Measurements from ENCODE around the gene TNC.

GRCh38 chr9:115167175-115167574 is 49.2 kb upstream of the TNC start:
- TF ChIP-seq TCF3 (IDR thresholded peaks at IDR 0.05; ENCODE audit: borderline replicate concordance, insufficient read depth, low read depth, low read length) (no peak), MYC (IDR thresholded peaks at IDR 0.05; ENCODE audit: insufficient read depth, insufficient read length, insufficient replicate concordance, low read length, severe bottlenecking) (no peak), HDAC6 (IDR thresholded peaks at IDR 0.05; ENCODE audit: unreplicated experiment) (no peak), SMC3 (IDR thresholded peaks at IDR 0.05; ENCODE audit: borderline replicate concordance, low read length) (no peak), POLR2A (IDR thresholded peaks at IDR 0.05; ENCODE audit: low read depth, low read length) (no peak), ZNF274 (IDR thresholded peaks at IDR 0.05; ENCODE audit: insufficient read depth, insufficient read length) (no peak), NR2F1 (conservative IDR thresholded peaks at IDR 0.05) (no peak), FOXM1 (IDR thresholded peaks at IDR 0.05; ENCODE audit: low read depth, low read length) (no peak), MAX (IDR thresholded peaks at IDR 0.05; ENCODE audit: low read depth, low read length) (no peak), BHLHE40 (IDR thresholded peaks at IDR 0.05; ENCODE audit: borderline replicate concordance in 1 of 2, low read depth in 2 of 2, low read length in 1 of 2) (no peak)
